BLaER1 (cell line): ENCODE results near the gene MARCHF3.
A peak's percentile ranks its signal among the peaks of the same experiment; 100 is the strongest.

Source experiments
- H3K27ac ChIP-seq: shearing (Covaris generic); formaldehyde crosslinking; 2 replicates; pipeline ENCODE4 v1.8.1; 2022
- H3K27me3 ChIP-seq: shearing (Covaris generic); formaldehyde crosslinking; 2 replicates; pipeline ENCODE4 v1.8.1; 2022
- H3K36me3 ChIP-seq: shearing (Covaris generic); formaldehyde crosslinking; 2 replicates; pipeline ENCODE4 v1.8.1; 2022
- H3K4me1 ChIP-seq: shearing (Covaris generic); formaldehyde crosslinking; 2 replicates; pipeline ENCODE4 v1.8.1; 2022
- H3K4me2 ChIP-seq: shearing (Covaris generic); formaldehyde crosslinking; 2 replicates; pipeline ENCODE4 v1.8.1; 2022
- H3K4me3 ChIP-seq: shearing (Covaris generic); formaldehyde crosslinking; 2 replicates; pipeline ENCODE4 v1.8.1; 2022
- H3K9ac ChIP-seq: shearing (Covaris generic); formaldehyde crosslinking; 2 replicates; pipeline ENCODE4 v1.8.1; 2022
- H3K9me3 ChIP-seq: shearing (Covaris generic); formaldehyde crosslinking; 2 replicates; pipeline ENCODE4 v1.8.1; 2022
- H4K20me1 ChIP-seq: shearing (Covaris generic); formaldehyde crosslinking; 2 replicates; pipeline ENCODE4 v1.8.1; 2022
- Cebpa-rat ChIP-seq: shearing (Covaris generic); IDR thresholded peaks from 2 replicates; pipeline ENCODE4 v1.8.1; 2022

Gene MARCHF3, protein sequence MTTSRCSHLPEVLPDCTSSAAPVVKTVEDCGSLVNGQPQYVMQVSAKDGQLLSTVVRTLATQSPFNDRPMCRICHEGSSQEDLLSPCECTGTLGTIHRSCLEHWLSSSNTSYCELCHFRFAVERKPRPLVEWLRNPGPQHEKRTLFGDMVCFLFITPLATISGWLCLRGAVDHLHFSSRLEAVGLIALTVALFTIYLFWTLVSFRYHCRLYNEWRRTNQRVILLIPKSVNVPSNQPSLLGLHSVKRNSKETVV

DNA sequence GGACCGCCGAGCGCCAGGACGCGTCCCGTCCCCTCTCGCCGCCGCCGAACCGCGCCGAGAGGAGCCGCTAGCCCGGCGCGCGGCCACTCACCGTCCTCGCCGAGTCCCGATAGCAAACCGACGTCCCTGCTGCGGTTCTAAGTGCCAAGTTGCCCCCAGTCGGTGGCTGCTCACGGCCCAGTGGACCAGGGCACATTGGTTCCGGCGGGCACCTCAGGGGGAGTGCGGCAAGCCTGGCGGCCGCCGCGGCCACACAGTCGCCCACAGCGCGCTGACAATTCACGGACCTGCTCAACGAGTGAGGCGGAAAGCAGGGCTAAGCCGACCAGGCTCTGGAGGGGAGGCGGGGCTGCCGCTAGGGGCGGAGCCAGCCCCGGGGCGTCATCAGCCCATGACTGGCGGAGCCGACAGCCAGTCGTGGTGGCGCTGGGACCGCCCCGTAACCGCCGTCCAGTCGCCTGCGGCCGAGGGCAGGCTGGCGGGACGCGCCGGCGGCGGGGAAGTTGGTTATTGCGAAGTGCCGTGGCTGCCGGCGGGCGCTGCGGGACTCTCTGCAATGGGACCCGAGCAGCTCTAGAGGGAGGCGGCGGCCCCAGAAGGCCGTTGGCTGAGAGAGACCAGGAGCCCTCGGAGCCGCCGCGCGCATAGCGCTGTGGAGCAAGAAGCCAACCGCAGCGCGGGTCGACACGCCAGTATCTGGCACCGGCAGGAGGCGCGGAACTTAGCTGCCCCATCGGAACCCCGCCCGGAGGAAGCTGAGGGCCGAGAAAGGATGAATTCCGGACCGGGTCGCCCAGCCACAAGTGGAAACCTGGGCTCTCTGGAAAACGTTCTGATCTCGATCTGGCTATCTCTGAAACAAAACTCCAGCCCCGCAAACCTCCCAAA is at the start of gene MARCHF3:
Gene MARCHF3, minus strand, starts transcription at position 300 of the 888 bp plus-strand sequence. CDS start 112,387 bp downstream, outside the sequence.
- H3K4me2 ChIP-seq = peak within 1 kb of the TSS; percentile 98
- H4K20me1 ChIP-seq = peaks cover 42% of the 10 kb centered on the region
- no peaks in the 10 kb centered on the region for H3K36me3 ChIP-seq
- no peaks in the 10 kb centered on the region for H3K9me3 ChIP-seq
- peak within 1 kb of the TSS; percentile 88 for H3K4me3 ChIP-seq
- peak within 1 kb of the TSS; percentile 90 for H3K9ac ChIP-seq
- no peaks in the 10 kb centered on the region for H3K27me3 ChIP-seq
- H3K4me1 ChIP-seq = peaks cover 43% of the 10 kb centered on the region
- TF ChIP-seq Cebpa-rat = peak; percentile 72; the same call in 1 of the 2 replicates
- H3K27ac ChIP-seq = peak within 1 kb of the TSS; percentile 88

- TF ChIP-seq Cebpa-rat = no peak
- Histone ChIP-seq H3K36me3 (no peaks in the 10 kb centered on the region), H3K9ac (no peak overlapping the region), H3K4me3 (no peak overlapping the region), H3K4me1 (peaks cover 7% of the 10 kb centered on the region), H3K4me2 (no peak overlapping the region), H3K9me3 (no peaks in the 10 kb centered on the region), H3K27me3 (no peaks in the 10 kb centered on the region), H4K20me1 (no peaks in the 10 kb centered on the region), H3K27ac (no peak overlapping the region)
These were observed 49.7 kb upstream of the MARCHF3 start for GRCh38 chr5:127079994-127080491.

DNA sequence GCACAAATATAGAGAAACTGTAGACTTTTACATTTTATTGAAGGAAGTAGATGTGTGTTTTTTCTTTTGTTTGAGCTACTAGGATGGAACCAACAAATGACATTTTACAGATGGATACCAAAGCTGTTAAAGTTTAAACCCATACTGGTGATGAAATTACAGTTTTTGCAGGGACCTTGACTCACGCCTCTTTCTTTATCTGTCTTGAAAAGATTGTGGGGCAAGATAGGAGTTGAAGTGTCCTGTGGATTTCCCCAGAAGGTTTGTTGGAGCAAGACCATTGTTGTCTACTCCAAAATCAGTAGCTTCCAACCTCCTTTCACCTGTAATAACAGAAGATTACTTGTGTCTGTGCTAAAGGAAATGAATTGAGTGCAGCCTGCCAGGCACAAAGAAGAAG is 47.0 kb upstream of the MARCHF3 start:
- no peak overlapping the region for H3K4me2 ChIP-seq
- TF ChIP-seq Cebpa-rat = no peak
- H3K36me3 ChIP-seq = no peaks in the 10 kb centered on the region
- H3K9me3 ChIP-seq = no peaks in the 10 kb centered on the region
- peaks cover 10% of the 10 kb centered on the region; the same call in 1 of the 2 replicates for H3K4me1 ChIP-seq
- no peak overlapping the region for H3K9ac ChIP-seq
- no peak overlapping the region for H3K4me3 ChIP-seq
- H3K27me3 ChIP-seq = no peaks in the 10 kb centered on the region
- H4K20me1 ChIP-seq = no peaks in the 10 kb centered on the region
- no peak overlapping the region for H3K27ac ChIP-seq

DNA sequence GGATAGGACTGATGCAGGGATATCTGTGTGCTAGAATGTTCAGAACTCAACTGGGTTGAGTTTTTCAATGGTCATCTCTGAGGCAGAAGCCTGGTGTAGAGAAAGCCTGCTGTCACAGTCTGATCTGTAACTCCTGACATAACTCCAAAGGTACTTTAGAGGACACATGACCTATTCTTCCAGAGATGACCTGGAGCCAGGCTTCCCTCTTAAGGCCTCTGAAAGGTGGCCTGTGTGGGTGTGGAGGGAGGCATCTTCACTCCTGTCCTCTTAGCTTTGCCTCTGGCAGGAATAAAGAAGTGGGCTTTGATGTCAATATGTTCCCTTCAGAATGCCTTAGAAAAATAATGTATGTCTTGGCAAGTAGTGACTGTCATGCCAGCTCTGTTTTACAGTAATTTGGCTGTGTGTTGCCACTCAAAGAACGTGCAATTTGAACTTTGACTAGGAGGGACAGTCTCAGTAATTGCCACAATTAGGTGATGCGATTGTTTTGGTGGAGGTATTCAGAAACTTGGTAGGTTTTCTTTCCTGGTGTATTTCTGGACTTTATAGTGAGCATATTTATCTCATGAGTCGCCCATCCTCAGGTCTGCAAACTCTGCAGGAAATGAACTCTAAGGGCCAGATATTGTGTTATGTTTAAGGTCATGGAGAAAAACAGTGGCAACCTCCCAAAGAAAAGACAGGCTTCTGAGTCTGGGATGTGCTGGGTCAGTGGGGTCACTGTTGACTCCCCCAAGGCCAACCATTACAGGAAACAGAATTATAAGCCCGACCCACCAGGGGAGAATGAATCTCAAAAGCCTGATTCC is 46.2 kb upstream of the MARCHF3 start:
- peaks cover 13% of the 10 kb centered on the region; the same call in 1 of the 2 replicates for H3K4me1 ChIP-seq

DNA sequence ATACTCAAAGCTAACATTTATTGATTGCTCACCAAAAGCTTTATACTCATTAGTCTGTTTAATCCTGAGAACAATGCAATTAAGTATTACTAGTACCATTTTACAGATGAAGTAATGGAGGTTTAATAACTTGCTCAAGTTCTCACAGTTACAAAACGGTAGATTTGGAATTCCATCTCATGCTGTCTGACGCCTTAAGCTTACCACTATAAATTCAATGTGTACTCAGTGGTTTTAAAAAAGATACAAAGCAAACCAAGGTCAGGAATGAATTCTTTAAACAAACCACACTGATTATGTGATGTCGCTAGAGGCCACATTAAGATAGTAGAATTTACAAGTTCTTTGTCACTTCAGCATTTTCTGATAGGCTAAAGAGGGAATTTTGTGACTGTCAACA is 44.1 kb upstream of the MARCHF3 start:
- H3K9me3 ChIP-seq = no peaks in the 10 kb centered on the region
- H3K27ac ChIP-seq = no peak overlapping the region
- TF ChIP-seq Cebpa-rat = no peak
- H3K4me2 ChIP-seq = no peak overlapping the region
- H3K9ac ChIP-seq = no peak overlapping the region
- no peaks in the 10 kb centered on the region for H4K20me1 ChIP-seq
- peaks cover 13% of the 10 kb centered on the region; the same call in 1 of the 2 replicates for H3K4me1 ChIP-seq
- no peaks in the 10 kb centered on the region for H3K27me3 ChIP-seq
- no peak overlapping the region for H3K4me3 ChIP-seq
- no peaks in the 10 kb centered on the region for H3K36me3 ChIP-seq

More for the DNA sequence above, 46.2 kb upstream of the MARCHF3 start:
- H3K9ac ChIP-seq = no peak overlapping the region
- TF ChIP-seq Cebpa-rat = no peak
- H3K4me2 ChIP-seq = no peak overlapping the region
- no peaks in the 10 kb centered on the region for H3K9me3 ChIP-seq
- H3K36me3 ChIP-seq = no peaks in the 10 kb centered on the region
- no peaks in the 10 kb centered on the region for H3K27me3 ChIP-seq
- H3K27ac ChIP-seq = no peak overlapping the region
- H3K4me3 ChIP-seq = no peak overlapping the region
- no peaks in the 10 kb centered on the region for H4K20me1 ChIP-seq

DNA sequence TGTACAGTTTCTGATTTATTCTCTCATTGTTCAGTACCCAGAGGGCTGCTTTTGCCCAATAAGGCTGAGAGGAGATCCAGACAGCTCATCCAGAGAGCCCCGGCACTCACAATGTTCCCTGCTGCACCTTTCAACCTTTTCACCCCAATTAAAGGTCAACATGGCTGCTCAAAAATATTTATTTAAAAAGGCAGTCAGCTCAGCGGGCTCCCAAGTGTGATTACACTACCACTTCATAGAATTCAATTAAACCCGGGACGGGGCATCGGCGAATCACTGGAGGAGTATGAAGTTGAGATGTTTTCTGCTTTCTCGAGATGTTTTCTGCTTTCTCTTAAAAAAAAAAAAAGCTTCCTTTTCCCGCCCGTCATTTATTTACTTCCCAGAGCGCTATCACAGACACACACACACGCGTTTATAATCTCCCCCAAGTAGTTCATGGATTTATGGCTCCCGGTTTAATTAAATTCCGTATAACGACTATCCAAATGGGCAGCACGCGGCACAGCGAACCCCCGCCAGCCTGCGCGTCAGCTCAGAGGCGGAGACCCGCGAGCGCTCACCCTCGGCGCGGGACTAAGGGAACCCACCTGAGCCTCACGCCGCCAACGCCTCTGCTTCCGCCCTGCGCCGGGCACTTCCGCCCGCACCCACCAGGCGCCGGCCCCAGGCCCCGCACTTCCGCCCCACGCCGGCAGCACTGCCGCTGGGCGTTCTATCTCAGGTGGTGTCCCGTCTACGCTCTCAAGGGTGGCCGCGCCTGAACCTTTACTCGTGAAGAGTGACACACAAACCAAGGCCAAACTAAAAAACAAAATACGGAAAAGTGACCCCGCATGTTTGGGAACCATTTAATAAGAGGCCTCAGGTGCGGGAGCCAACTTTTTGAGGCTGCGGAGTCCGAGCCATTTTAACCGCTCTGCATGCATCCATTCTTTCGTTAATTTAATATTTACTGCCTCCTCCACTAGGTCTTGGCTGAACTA is 42.8 kb upstream of the MARCHF3 start, which contains the start of gene C5orf63:
Gene C5orf63, minus strand, starts transcription at position 642 of the 986 bp plus-strand sequence. CDS start 14,507 bp downstream, outside the sequence.
- Histone ChIP-seq H4K20me1 (no peaks in the 10 kb centered on the region), H3K4me2 (peak within 1 kb of the TSS; percentile 90), H3K27me3 (no peaks in the 10 kb centered on the region), H3K36me3 (no peaks in the 10 kb centered on the region), H3K4me3 (peak within 1 kb of the TSS; percentile 71), H3K4me1 (peaks cover 16% of the 10 kb centered on the region), H3K27ac (peak within 1 kb of the TSS; percentile 57), H3K9me3 (no peaks in the 10 kb centered on the region), H3K9ac (peak within 1 kb of the TSS; percentile 69)
- TF ChIP-seq Cebpa-rat = no peak

DNA sequence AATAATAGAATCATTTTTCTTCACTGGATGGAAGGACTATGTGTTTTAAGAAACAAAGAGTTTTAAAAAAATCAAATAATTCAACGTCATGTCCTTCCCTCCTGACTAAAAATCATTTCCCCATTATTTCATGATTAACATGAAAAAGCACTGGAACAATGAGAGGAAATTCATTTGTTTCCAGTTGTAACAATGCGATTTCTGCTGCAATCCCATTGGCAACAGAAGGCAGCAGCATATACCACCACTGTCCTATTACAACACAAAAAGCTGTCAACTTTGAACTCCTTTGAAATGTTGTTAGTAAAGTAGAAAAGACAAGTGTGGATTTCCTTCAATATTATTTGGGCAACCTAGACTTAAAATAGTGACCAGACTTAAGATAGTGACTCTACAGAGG is 39.9 kb upstream of the MARCHF3 start:
- Histone ChIP-seq H3K27ac (no peak overlapping the region), H3K27me3 (no peaks in the 10 kb centered on the region), H3K36me3 (no peaks in the 10 kb centered on the region), H4K20me1 (no peaks in the 10 kb centered on the region), H3K4me2 (no peak overlapping the region), H3K4me3 (no peak overlapping the region), H3K9ac (no peak overlapping the region), H3K4me1 (peaks cover 21% of the 10 kb centered on the region), H3K9me3 (no peaks in the 10 kb centered on the region)
- TF ChIP-seq Cebpa-rat = no peak

DNA sequence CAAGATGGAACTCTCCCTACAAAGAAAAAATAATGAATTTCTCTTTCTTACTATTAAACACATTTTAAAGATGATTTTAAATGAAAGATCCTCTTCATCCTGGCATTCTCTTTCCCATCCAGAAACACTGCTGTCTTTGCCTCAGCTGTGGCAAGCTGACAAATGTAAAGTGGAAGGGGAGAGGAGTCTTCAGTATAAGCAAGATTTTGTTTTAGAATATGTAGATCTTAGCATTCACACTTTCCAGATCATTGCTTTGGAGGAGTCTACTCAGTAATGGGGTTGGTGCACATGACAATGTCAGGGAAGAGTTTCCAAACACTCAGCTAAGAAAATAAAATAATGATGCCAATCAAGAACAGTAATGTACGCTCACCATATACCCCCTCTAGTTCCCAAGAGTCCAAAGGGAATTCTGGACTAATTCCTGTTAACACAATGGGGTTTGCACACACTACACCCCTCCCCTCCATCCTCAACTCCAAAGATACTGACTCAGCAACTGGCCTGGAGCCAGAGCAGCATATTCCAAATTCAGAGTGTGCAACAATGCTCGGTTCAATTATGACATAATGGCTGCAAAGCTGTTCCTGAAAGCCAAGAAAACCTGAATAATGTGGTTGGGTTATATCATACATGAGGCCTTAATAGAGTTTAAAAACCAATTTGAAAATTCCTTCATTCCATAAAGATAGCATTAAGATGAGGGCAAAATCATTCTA is 38.3 kb upstream of the MARCHF3 start:
- TF ChIP-seq Cebpa-rat = no peak
- Histone ChIP-seq H3K27ac (no peak overlapping the region), H3K36me3 (no peaks in the 10 kb centered on the region)

More for the DNA sequence above, 38.3 kb upstream of the MARCHF3 start:
- H3K4me3 ChIP-seq = no peak overlapping the region
- peak overlapping the region; percentile 34 for H3K4me2 ChIP-seq
- H3K9ac ChIP-seq = no peak overlapping the region
- H3K4me1 ChIP-seq = peaks cover 21% of the 10 kb centered on the region
- H3K9me3 ChIP-seq = no peaks in the 10 kb centered on the region
- no peaks in the 10 kb centered on the region for H3K27me3 ChIP-seq
- H4K20me1 ChIP-seq = no peaks in the 10 kb centered on the region
